Thoracic aorta (tissue), 2 donors: ENCODE data around the gene ZDHHC18. TPM values are rescaled to one million over a fixed set of nuclear protein-coding genes. Genes with fewer than 3 reads are reported as not detected.
A peak's percentile ranks its signal among the peaks of the same experiment; 100 is the strongest.

Experiments used
- ATAC-seq: fragments of 150-250 bp; one replicate; pipeline ENCODE4 v1.8.0; 2017; ENCODE audit warnings: low read depth; ENCODE audit not compliant: insufficient number of reproducible peaks, low FRiP score
- DNase-seq: peaks from one replicate; pipeline ENCODE4 v3.0.0-alpha.2; 2020; ENCODE audit warnings: low spot score
- H3K27ac ChIP-seq, 2 donors: fragments of 200-600 bp; sonication (generic); 1 replicate in 1 of 2; 2 replicates in 1 of 2; pipeline ENCODE4 v1.5.1; 2016; ENCODE audit warnings: mild to moderate bottlenecking in 2 of 2, moderate library complexity in 2 of 2
- H3K27me3 ChIP-seq: fragments of 200-600 bp; sonication (generic); replicated peaks from 2 replicates; pipeline ENCODE4 v1.6.0; 2016; ENCODE audit warnings: mild to moderate bottlenecking; ENCODE audit not compliant: insufficient read depth
- H3K36me3 ChIP-seq: fragments of 200-600 bp; sonication (generic); one replicate; pipeline ENCODE4 v1.5.1; 2016
- H3K4me1 ChIP-seq, 2 donors: fragments of 200-600 bp; sonication (generic); 1 replicate in 1 of 2; 2 replicates in 1 of 2; pipeline versions ENCODE4 v1.5.1 to v1.6.0; 2016; ENCODE audit warnings: low read depth in 2 of 2, mild to moderate bottlenecking in 1 of 2; ENCODE audit not compliant: control insufficient read depth in 1 of 2
- H3K4me3 ChIP-seq: fragments of 200-600 bp; sonication (generic); 2 replicates; pipeline ENCODE4 v1.5.1; 2016; ENCODE audit warnings: mild to moderate bottlenecking
- H3K9me3 ChIP-seq: fragments of 200-600 bp; sonication (generic); 2 replicates; pipeline ENCODE4 v1.5.1; 2016
- total RNA-seq, 2 donors: library from RNA; depleted of rRNA; stranded (reverse); fragments of >200 nt; gene quantifications; one replicate each; pipeline versions ENCODE4 v1.1.0 to v1.2.3, GENCODE V29; 2016
- TF ChIP-seq, protein P1 (sequence below): fragments of 200-600 bp; sonication (generic); IDR thresholded peaks from one replicate; pipeline ENCODE4 v1.5.1; 2019; ENCODE audit warnings: antibody characterized with exemption

Gene ZDHHC18
- total RNA-seq = 10 to 100 TPM; 13.3 to 29.9 TPM

DNA sequence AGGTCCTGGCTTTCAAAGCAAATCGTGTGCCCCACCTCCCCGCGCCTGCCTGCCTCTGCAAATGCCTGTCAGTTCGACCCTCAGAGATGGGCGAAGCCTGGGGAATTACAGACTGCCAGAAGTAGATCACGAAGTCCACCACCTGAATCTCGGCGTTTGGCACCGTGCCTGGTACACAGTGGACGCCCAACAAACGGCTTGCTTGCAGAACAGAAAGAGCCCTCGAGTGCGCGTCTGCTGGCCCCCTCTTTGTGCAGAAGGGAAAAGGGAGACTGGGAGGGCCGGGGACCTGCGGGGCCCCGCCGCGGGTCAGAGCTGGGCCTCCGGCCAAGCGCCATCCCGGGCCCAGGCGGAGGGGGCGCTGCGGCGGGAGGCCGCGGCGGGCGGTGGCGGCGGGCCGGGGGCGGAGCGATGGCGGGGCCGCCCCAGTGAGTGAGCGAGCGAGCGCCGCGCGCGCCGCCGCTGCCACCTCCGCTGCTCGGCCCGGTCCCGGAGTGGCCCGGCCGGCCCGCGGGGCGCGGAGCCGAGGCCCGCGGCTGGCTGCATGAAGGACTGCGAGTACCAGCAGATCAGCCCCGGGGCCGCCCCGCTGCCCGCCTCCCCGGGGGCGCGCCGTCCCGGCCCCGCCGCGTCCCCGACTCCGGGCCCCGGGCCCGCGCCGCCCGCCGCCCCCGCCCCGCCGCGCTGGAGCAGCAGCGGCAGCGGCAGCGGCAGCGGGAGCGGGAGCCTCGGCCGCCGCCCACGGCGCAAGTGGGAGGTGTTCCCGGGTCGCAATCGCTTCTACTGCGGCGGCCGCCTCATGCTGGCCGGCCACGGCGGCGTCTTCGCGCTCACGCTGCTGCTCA, at the start of gene ZDHHC18:
Gene ZDHHC18, plus strand, starts transcription at position 428 of the 845 bp plus-strand sequence. Its CDS starts 117 bp downstream, at position 545.
- ATAC-seq (peak; percentile 47), DNase-seq (no peak)
- Histone ChIP-seq H3K27me3 (no peaks in the 10 kb centered on the region), H3K4me3 (peak within 1 kb of the TSS; percentile 83), H3K9me3 (no peaks in the 10 kb centered on the region), H3K27ac (peak within 1 kb of the TSS; percentile 65 to 66), H3K36me3 (no peaks in the 10 kb centered on the region), H3K4me1 (peaks cover 14 to 37% of the 10 kb centered on the region in 2 donors)
- TF ChIP-seq, protein P1, sequence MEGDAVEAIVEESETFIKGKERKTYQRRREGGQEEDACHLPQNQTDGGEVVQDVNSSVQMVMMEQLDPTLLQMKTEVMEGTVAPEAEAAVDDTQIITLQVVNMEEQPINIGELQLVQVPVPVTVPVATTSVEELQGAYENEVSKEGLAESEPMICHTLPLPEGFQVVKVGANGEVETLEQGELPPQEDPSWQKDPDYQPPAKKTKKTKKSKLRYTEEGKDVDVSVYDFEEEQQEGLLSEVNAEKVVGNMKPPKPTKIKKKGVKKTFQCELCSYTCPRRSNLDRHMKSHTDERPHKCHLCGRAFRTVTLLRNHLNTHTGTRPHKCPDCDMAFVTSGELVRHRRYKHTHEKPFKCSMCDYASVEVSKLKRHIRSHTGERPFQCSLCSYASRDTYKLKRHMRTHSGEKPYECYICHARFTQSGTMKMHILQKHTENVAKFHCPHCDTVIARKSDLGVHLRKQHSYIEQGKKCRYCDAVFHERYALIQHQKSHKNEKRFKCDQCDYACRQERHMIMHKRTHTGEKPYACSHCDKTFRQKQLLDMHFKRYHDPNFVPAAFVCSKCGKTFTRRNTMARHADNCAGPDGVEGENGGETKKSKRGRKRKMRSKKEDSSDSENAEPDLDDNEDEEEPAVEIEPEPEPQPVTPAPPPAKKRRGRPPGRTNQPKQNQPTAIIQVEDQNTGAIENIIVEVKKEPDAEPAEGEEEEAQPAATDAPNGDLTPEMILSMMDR = peak; percentile 24

DNA sequence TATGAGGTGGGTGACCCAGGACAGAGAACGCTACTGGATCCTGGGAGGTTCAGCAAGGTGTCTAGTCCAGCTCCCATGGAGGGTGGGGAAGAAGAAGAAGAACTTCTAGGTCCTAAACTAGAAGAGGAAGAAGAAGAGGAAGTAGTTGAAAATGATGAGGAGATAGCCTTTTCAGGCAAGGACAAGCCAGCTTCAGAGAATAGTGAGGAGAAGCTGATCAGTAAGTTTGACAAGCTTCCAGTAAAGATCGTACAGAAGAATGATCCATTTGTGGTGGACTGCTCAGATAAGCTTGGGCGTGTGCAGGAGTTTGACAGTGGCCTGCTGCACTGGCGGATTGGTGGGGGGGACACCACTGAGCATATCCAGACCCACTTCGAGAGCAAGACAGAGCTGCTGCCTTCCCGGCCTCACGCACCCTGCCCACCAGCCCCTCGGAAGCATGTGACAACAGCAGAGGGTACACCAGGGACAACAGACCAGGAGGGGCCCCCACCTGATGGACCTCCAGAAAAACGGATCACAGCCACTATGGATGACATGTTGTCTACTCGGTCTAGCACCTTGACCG, 47.3 kb upstream of the ZDHHC18 start:
- peaks cover 61% of the 10 kb centered on the region for H3K36me3 ChIP-seq
- ATAC-seq (no peak), DNase-seq (no peak)

GRCh38 chr1:26780344-26780957, 46.0 kb upstream of the ZDHHC18 start:
- peaks cover 48% of the 10 kb centered on the region for H3K36me3 ChIP-seq
- H3K27me3 ChIP-seq = no peaks in the 10 kb centered on the region
- H3K27ac ChIP-seq = peak overlapping the region in 1 of 2 donors; percentile 29
- no peaks in the 10 kb centered on the region for H3K9me3 ChIP-seq
- no peak for ATAC-seq
- DNase-seq = no peak
- TF ChIP-seq, protein P1 = no peak
- no peak overlapping the region for H3K4me3 ChIP-seq
- H3K4me1 ChIP-seq = peaks cover 12 to 15% of the 10 kb centered on the region in 2 donors

More for the DNA sequence above, 47.3 kb upstream of the ZDHHC18 start:
- Histone ChIP-seq H3K27me3 (no peaks in the 10 kb centered on the region), H3K4me1 (peaks cover 10% of the 10 kb centered on the region in 2 donors), H3K9me3 (no peaks in the 10 kb centered on the region), H3K27ac (no peak overlapping the region), H3K4me3 (no peak overlapping the region)
- TF ChIP-seq, protein P1 = no peak

- Histone ChIP-seq H3K36me3 (peaks cover 43% of the 10 kb centered on the region), H3K4me1 (peaks cover 19 to 22% of the 10 kb centered on the region in 2 donors), H3K27ac (peak overlapping the region in 1 of 2 donors; percentile 29), H3K4me3 (no peak overlapping the region), H3K9me3 (no peaks in the 10 kb centered on the region), H3K27me3 (no peaks in the 10 kb centered on the region)
- ATAC-seq (no peak), DNase-seq (no peak)
- TF ChIP-seq, protein P1 = no peak
These were observed 45.2 kb upstream of the ZDHHC18 start for GRCh38 chr1:26781206-26781825.
